HepG2 (cell line): ENCODE results near the gene BARX2. TPM values are rescaled to one million over a fixed set of nuclear protein-coding genes. Genes with fewer than 3 reads are reported as not detected.

Source experiments
- BCL6 ChIP-seq: IDR thresholded peaks from 2 replicates; pipeline ENCODE4 v1.6.1; 2016; ENCODE audit warnings: missing genetic modification reagents, missing compliant biosample characterization
- BRD4 ChIP-seq: sonication (generic); formaldehyde crosslinking; IDR thresholded peaks from 2 replicates; pipeline ENCODE4 v1.4.0; 2020; ENCODE audit warnings: missing genetic modification reagents
- FIP1L1 ChIP-seq: fragments of 200-400 bp; formaldehyde crosslinking; IDR thresholded peaks from 2 replicates; pipeline ENCODE4 v1.6.1; 2018; ENCODE audit warnings: low read depth, mild to moderate bottlenecking, low read length, moderate library complexity, borderline replicate concordance; ENCODE audit not compliant: insufficient read depth
- FOXK1 ChIP-seq: sonication (generic); formaldehyde crosslinking; IDR thresholded peaks from 2 replicates; pipeline ENCODE4 v1.4.0; 2020; ENCODE audit warnings: low read depth, missing genetic modification reagents, borderline replicate concordance
- FOXO1 ChIP-seq: sonication (generic); formaldehyde crosslinking; IDR thresholded peaks from 2 replicates; pipeline ENCODE4 v1.4.0; 2020; ENCODE audit warnings: missing genetic modification reagents
- LCORL ChIP-seq, 2 experiments: fragments of 450-650 bp in 1 of 2; sonication (generic) in 1 of 2; formaldehyde crosslinking in 1 of 2; IDR thresholded peaks; 2 replicates each; pipeline versions ENCODE4 v1.5.0 to v1.6.1; 2017 to 2020; ENCODE audit warnings: antibody characterized with exemption in 1 of 2, missing genetic modification reagents in 1 of 2
- MED13 ChIP-seq: sonication (generic); formaldehyde crosslinking; IDR thresholded peaks from 2 replicates; pipeline ENCODE4 v1.5.0; 2020; ENCODE audit warnings: missing genetic modification reagents
- NFYB ChIP-seq: sonication (generic); formaldehyde crosslinking; IDR thresholded peaks from 2 replicates; pipeline ENCODE4 v1.4.0; 2020; ENCODE audit warnings: missing genetic modification reagents
- NR2C2 ChIP-seq: sonication (generic); formaldehyde crosslinking; IDR thresholded peaks from 2 replicates; pipeline ENCODE4 v1.4.0; 2020; ENCODE audit warnings: missing genetic modification reagents, mild to moderate bottlenecking, moderate library complexity, borderline replicate concordance
- RORA ChIP-seq: sonication (generic); formaldehyde crosslinking; IDR thresholded peaks from 2 replicates; pipeline ENCODE4 v1.5.0; 2020; ENCODE audit warnings: mild to moderate bottlenecking, missing genetic modification reagents, moderate library complexity
- SPEN ChIP-seq: sonication (generic); formaldehyde crosslinking; IDR thresholded peaks from 2 replicates; pipeline ENCODE4 v1.5.1; 2020; ENCODE audit warnings: low read depth, mild to moderate bottlenecking, missing genetic modification reagents
- SRSF1 ChIP-seq: fragments of 200-400 bp; formaldehyde crosslinking; optimal IDR thresholded peaks from 2 replicates; pipeline ENCODE3; 2017; ENCODE audit warnings: mild to moderate bottlenecking, low read depth, low read length, moderate library complexity
- ZNF12 ChIP-seq: sonication (generic); formaldehyde crosslinking; IDR thresholded peaks from 2 replicates; pipeline ENCODE4 v1.5.0; 2020; ENCODE audit warnings: missing genetic modification reagents
- ZNF382 ChIP-seq: sonication (generic); formaldehyde crosslinking; IDR thresholded peaks from 2 replicates; pipeline ENCODE4 v1.5.0; 2020; ENCODE audit warnings: missing genetic modification reagents, mild to moderate bottlenecking, borderline replicate concordance
- ZNF644 ChIP-seq: IDR thresholded peaks from 2 replicates; pipeline ENCODE4 v1.6.1; 2016; ENCODE audit warnings: low read depth
- polyA plus RNA-seq, 8 experiments: library from polyadenylated mRNA; depleted of rRNA in 3 of 8; stranded (reverse) in 7 of 8; unstranded in 1 of 8; fragments of >200 nt; fragmentation: Illumina TruSeq in 4 of 8; extraction: Trizol in 4 of 8; gene quantifications; 2 replicates each; pipeline versions ENCODE4 v1.2.1 to v1.2.3, GENCODE V29; 2011 to 2016; ENCODE audit warnings: low read depth in 4 of 8, missing spikeins in 1 of 8, mixed read lengths in 1 of 8; ENCODE audit not compliant: insufficient read depth in 1 of 8
- total RNA-seq, 5 experiments: library from RNA; depleted of rRNA; stranded (reverse); fragments of >200 nt; fragmentation: Illumina TruSeq; extraction: Trizol; gene quantifications; 2 replicates each; pipeline ENCODE4 v1.2.3, GENCODE V29; 2016; ENCODE audit warnings: low read depth in 1 of 5
- TF ChIP-seq, protein P1 (sequence below): sonication (generic); formaldehyde crosslinking; IDR thresholded peaks from 2 replicates; pipeline ENCODE4 v1.5.1; 2020; ENCODE audit warnings: missing genetic modification reagents, mild to moderate bottlenecking, borderline replicate concordance
- TF ChIP-seq, protein P2 (sequence below), 2 experiments: sonication (generic) in 1 of 2; formaldehyde crosslinking in 1 of 2; IDR thresholded peaks; 2 replicates each; pipeline versions ENCODE4 v1.4.0 to v1.6.1; 2018 to 2020; ENCODE audit warnings: missing genetic modification reagents in 2 of 2, borderline replicate concordance in 1 of 2, low read depth in 1 of 2, mild to moderate bottlenecking in 1 of 2, missing biosample characterization in 1 of 2
- TF ChIP-seq, protein P3 (sequence below): sonication (generic); formaldehyde crosslinking; IDR thresholded peaks from 2 replicates; pipeline ENCODE4 v1.8.1; 2022; ENCODE audit warnings: low read depth, mild to moderate bottlenecking, missing genetic modification reagents
- TF ChIP-seq, protein P4 (sequence below): sonication (generic); formaldehyde crosslinking; IDR thresholded peaks from 2 replicates; pipeline ENCODE4 v1.4.0; 2020; ENCODE audit warnings: missing genetic modification reagents
- TF ChIP-seq, protein P5 (sequence below): sonication (generic); formaldehyde crosslinking; IDR thresholded peaks from 2 replicates; pipeline ENCODE4 v1.5.0; 2020; ENCODE audit warnings: missing genetic modification reagents
- TF ChIP-seq, protein P6 (sequence below): sonication (generic); formaldehyde crosslinking; IDR thresholded peaks from 2 replicates; pipeline ENCODE4 v1.8.0; 2022; ENCODE audit warnings: mild to moderate bottlenecking, missing genetic modification reagents

The BARX2 gene
- total and polyA plus RNA-seq, 2 of the 13 experiments (the other 11 are each of a cell fraction or from before 2014, with no cell fraction given), result not detected

DNA sequence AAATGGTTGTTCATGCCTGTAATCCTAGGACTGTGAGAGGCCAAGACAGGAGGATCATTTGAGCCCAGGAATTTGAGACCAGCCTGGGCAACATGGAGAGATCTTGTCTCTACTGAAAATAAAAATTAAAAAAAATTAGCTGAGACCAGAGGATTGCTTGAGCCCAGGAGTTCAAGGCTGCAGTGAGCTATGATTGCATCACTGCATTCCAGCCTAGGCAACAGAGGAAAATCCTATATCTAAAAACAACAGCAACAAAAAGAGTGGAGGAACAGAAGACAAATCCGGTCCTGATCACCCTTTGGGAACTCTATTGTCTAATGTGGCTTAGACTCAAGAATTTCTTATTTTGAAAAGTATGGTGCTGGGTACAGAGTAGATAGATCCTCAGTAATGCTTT is 17.3 kb downstream of the BARX2 start (continued):
- TF ChIP-seq, protein P1, sequence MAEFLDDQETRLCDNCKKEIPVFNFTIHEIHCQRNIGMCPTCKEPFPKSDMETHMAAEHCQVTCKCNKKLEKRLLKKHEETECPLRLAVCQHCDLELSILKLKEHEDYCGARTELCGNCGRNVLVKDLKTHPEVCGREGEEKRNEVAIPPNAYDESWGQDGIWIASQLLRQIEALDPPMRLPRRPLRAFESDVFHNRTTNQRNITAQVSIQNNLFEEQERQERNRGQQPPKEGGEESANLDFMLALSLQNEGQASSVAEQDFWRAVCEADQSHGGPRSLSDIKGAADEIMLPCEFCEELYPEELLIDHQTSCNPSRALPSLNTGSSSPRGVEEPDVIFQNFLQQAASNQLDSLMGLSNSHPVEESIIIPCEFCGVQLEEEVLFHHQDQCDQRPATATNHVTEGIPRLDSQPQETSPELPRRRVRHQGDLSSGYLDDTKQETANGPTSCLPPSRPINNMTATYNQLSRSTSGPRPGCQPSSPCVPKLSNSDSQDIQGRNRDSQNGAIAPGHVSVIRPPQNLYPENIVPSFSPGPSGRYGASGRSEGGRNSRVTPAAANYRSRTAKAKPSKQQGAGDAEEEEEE (CRISPR knock-in tag), result no peak
- TF ChIP-seq BCL6 (CRISPR knock-in tag) (peak; percentile 62; the same call in 1 of the 2 replicates), MED13 (CRISPR knock-in tag) (no peak), ZNF12 (CRISPR knock-in tag) (no peak), RORA (no peak), NR2C2 (no peak), SPEN (CRISPR knock-in tag) (no peak), ZNF644 (CRISPR knock-in tag) (no peak), ZNF382 (no peak), LCORL (IDR thresholded peaks at IDR 0.05) (no peak), LCORL (CRISPR knock-in tag; IDR thresholded peaks at IDR 0.05) (no peak), SRSF1 (no peak), FOXK1 (CRISPR knock-in tag) (peak; percentile 47; the same call in 1 of the 2 replicates), BRD4 (CRISPR knock-in tag) (no peak), FOXO1 (CRISPR knock-in tag) (peak; percentile 34; the same call in 1 of the 2 replicates), NFYB (CRISPR knock-in tag) (no peak), FIP1L1 (no peak)
- TF ChIP-seq, protein P2, sequence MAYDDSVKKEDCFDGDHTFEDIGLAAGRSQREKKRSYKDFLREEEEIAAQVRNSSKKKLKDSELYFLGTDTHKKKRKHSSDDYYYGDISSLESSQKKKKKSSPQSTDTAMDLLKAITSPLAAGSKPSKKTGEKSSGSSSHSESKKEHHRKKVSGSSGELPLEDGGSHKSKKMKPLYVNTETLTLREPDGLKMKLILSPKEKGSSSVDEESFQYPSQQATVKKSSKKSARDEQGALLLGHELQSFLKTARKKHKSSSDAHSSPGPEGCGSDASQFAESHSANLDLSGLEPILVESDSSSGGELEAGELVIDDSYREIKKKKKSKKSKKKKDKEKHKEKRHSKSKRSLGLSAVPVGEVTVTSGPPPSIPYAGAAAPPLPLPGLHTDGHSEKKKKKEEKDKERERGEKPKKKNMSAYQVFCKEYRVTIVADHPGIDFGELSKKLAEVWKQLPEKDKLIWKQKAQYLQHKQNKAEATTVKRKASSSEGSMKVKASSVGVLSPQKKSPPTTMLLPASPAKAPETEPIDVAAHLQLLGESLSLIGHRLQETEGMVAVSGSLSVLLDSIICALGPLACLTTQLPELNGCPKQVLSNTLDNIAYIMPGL (CRISPR knock-in tag; IDR thresholded peaks at IDR 0.05; ENCODE audit: borderline replicate concordance in 1 of 2, low read depth in 1 of 2), result no peak
- TF ChIP-seq, protein P3, sequence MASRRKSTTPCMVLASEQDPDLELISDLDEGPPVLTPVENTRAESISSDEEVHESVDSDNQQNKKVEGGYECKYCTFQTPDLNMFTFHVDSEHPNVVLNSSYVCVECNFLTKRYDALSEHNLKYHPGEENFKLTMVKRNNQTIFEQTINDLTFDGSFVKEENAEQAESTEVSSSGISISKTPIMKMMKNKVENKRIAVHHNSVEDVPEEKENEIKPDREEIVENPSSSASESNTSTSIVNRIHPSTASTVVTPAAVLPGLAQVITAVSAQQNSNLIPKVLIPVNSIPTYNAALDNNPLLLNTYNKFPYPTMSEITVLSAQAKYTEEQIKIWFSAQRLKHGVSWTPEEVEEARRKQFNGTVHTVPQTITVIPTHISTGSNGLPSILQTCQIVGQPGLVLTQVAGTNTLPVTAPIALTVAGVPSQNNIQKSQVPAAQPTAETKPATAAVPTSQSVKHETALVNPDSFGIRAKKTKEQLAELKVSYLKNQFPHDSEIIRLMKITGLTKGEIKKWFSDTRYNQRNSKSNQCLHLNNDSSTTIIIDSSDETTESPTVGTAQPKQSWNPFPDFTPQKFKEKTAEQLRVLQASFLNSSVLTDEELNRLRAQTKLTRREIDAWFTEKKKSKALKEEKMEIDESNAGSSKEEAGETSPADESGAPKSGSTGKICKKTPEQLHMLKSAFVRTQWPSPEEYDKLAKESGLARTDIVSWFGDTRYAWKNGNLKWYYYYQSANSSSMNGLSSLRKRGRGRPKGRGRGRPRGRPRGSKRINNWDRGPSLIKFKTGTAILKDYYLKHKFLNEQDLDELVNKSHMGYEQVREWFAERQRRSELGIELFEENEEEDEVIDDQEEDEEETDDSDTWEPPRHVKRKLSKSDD (CRISPR knock-in tag), result no peak
- TF ChIP-seq, protein P4, sequence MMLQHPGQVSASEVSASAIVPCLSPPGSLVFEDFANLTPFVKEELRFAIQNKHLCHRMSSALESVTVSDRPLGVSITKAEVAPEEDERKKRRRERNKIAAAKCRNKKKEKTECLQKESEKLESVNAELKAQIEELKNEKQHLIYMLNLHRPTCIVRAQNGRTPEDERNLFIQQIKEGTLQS (CRISPR knock-in tag), result peak; percentile 86
- TF ChIP-seq, protein P5, sequence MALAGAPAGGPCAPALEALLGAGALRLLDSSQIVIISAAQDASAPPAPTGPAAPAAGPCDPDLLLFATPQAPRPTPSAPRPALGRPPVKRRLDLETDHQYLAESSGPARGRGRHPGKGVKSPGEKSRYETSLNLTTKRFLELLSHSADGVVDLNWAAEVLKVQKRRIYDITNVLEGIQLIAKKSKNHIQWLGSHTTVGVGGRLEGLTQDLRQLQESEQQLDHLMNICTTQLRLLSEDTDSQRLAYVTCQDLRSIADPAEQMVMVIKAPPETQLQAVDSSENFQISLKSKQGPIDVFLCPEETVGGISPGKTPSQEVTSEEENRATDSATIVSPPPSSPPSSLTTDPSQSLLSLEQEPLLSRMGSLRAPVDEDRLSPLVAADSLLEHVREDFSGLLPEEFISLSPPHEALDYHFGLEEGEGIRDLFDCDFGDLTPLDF (CRISPR knock-in tag), result no peak
- TF ChIP-seq, protein P6, sequence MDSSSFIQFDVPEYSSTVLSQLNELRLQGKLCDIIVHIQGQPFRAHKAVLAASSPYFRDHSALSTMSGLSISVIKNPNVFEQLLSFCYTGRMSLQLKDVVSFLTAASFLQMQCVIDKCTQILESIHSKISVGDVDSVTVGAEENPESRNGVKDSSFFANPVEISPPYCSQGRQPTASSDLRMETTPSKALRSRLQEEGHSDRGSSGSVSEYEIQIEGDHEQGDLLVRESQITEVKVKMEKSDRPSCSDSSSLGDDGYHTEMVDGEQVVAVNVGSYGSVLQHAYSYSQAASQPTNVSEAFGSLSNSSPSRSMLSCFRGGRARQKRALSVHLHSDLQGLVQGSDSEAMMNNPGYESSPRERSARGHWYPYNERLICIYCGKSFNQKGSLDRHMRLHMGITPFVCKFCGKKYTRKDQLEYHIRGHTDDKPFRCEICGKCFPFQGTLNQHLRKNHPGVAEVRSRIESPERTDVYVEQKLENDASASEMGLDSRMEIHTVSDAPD (CRISPR knock-in tag), result no peak
